Cardiac septum (tissue), 1 donor: Measurements from ENCODE around the gene KAZN. TPM values are rescaled to one million over a fixed set of nuclear protein-coding genes. Genes with fewer than 3 reads are reported as not detected.

ENCODE experiments used
- DNase-seq: peaks from one replicate; pipeline ENCODE4 v3.0.0-alpha.2; 2020; ENCODE audit warnings: low spot score
- intact Hi-C: fragments of 100-400 bp; cut with DNase I; formaldehyde crosslinking; loops from one replicate; pipeline ENCODE4 v1.14.0; 2022
- total RNA-seq: library from RNA; stranded (reverse); fragmentation: NEBNext Ultra II Directional; extraction: Animal tissue kit (Norgen Biotek cat#: 25700); gene quantifications from one replicate; pipeline ENCODE4 v1.2.1, GENCODE V29; 2021
- donor health status: DM: no; HTN: no; CAD: no.

Gene KAZN
- total RNA-seq, 1 donor from 2014 or later = 3.1 TPM

GRCh38 chr1:15016001-15016400, 417.5 kb downstream of the KAZN start:
- DNase-seq = no peak
- intact Hi-C loops = no loop called here

GRCh38 chr1:15016526-15016925, 418.0 kb downstream of the KAZN start:
- intact Hi-C loops = no loop called here
- DNase-seq = peak; percentile 79

- no peak for DNase-seq
- intact Hi-C loops = no loop called here
Observed at GRCh38 chr1:15017120-15017519, 418.6 kb downstream of the KAZN start.

GRCh38 chr1:15018767-15019166, 420.3 kb downstream of the KAZN start:
- intact Hi-C loops = no loop called here
- DNase-seq = no peak

GRCh38 chr1:15020943-15021745, 422.7 kb downstream of the KAZN start:
- DNase-seq = no peak
- intact Hi-C loops = no loop called here

GRCh38 chr1:15022048-15022447, 423.6 kb downstream of the KAZN start:
- intact Hi-C loops = no loop called here
- no peak for DNase-seq

GRCh38 chr1:15023205-15023604, 424.7 kb downstream of the KAZN start:
- intact Hi-C loops = no loop called here
- no peak for DNase-seq

- no peak for DNase-seq
- intact Hi-C loops = no loop called here
Observed at GRCh38 chr1:15023976-15024375, 425.5 kb downstream of the KAZN start.

GRCh38 chr1:15026117-15026489, 427.6 kb downstream of the KAZN start:
- no peak for DNase-seq
- intact Hi-C loops = loop anchor here (2.0 kb wide), 1 partner anchor 247 kb away; no protein-coding TSS in a partner anchor

GRCh38 chr1:15027515-15027986, 429.1 kb downstream of the KAZN start:
- peak; percentile 82 for DNase-seq
- intact Hi-C loops = loop anchor here (2.0 kb wide), 1 partner anchor 249 kb away; no protein-coding TSS in a partner anchor

GRCh38 chr1:15028102-15028501, 429.6 kb downstream of the KAZN start:
- intact Hi-C loops = loop anchor here (1.0 kb wide), 1 partner anchor 104 kb away; no protein-coding TSS in a partner anchor
- DNase-seq = peak; percentile 81

- intact Hi-C loops = loop anchor here (1.0 kb wide), 1 partner anchor 104 kb away; no protein-coding TSS in a partner anchor
- DNase-seq = no peak
Observed at GRCh38 chr1:15028616-15029015, 430.1 kb downstream of the KAZN start.

- intact Hi-C loops = no loop called here
- no peak for DNase-seq
Observed at GRCh38 chr1:15029036-15029435, 430.6 kb downstream of the KAZN start.

GRCh38 chr1:15029786-15030185, 431.3 kb downstream of the KAZN start:
- no peak for DNase-seq
- intact Hi-C loops = no loop called here

GRCh38 chr1:15031251-15031933, 432.9 kb downstream of the KAZN start:
- no peak for DNase-seq
- intact Hi-C loops = no loop called here

GRCh38 chr1:15033264-15033663, 434.8 kb downstream of the KAZN start:
- no peak for DNase-seq

GRCh38 chr1:15034656-15035055, 436.2 kb downstream of the KAZN start:
- DNase-seq = no peak
- intact Hi-C loops = no loop called here

More at GRCh38 chr1:15033264-15033663, 434.8 kb downstream of the KAZN start:
- intact Hi-C loops = no loop called here

GRCh38 chr1:15035236-15035635, 436.8 kb downstream of the KAZN start:
- no peak for DNase-seq
- intact Hi-C loops = no loop called here

- intact Hi-C loops = no loop called here
- DNase-seq = no peak
Observed at GRCh38 chr1:15036101-15036500, 437.6 kb downstream of the KAZN start.

- DNase-seq = no peak
- intact Hi-C loops = no loop called here
Observed at GRCh38 chr1:15038232-15039016, 439.9 kb downstream of the KAZN start.
